Smooth muscle cell of the brain vasculature (primary cell): ENCODE measurements around the gene CLIC1.

Experiments
- DNase-seq: peaks from one replicate; pipeline ENCODE4 v3.0.0-alpha.2; 2012; ENCODE audit warnings: low read depth, low spot score

The CLIC1 gene

GRCh38 chr6:31768363-31769257 is 32.3 kb upstream of the CLIC1 start:
- DNase-seq: no peak

GRCh38 chr6:31767096-31767645 is 30.8 kb upstream of the CLIC1 start:
- DNase-seq: no peak

GRCh38 chr6:31765910-31766794 is 29.8 kb upstream of the CLIC1 start:
- DNase-seq: no peak

GRCh38 chr6:31765559-31765909 is 29.2 kb upstream of the CLIC1 start:
- DNase-seq: no peak

GRCh38 chr6:31764198-31764597 is 27.9 kb upstream of the CLIC1 start:
- no peak for DNase-seq

- no peak for DNase-seq
These were observed 27.2 kb upstream of the CLIC1 start for GRCh38 chr6:31763619-31763940.

GRCh38 chr6:31762878-31763618 is 26.7 kb upstream of the CLIC1 start:
- no peak for DNase-seq

- no peak for DNase-seq
These were observed 26.0 kb upstream of the CLIC1 start, which contains the start of gene SAPCD1 for GRCh38 chr6:31762356-31762755. TSS of gene SAPCD1 (plus strand) at chr6:31762656. CDS start at chr6:31763055, 399 bp downstream.

GRCh38 chr6:31761343-31761742 is 25.0 kb upstream of the CLIC1 start:
- no peak for DNase-seq

GRCh38 chr6:31760790-31761189 is 24.5 kb upstream of the CLIC1 start:
- DNase-seq: no peak

GRCh38 chr6:31758281-31758680 is 22.0 kb upstream of the CLIC1 start:
- DNase-seq: no peak

- no peak for DNase-seq
These were observed 16.5 kb upstream of the CLIC1 start for GRCh38 chr6:31752739-31753319.

GRCh38 chr6:31750411-31751022 is 14.2 kb upstream of the CLIC1 start:
- no peak for DNase-seq

- DNase-seq: no peak
These were observed 13.1 kb upstream of the CLIC1 start for GRCh38 chr6:31749301-31750036.

GRCh38 chr6:31744422-31744821 is 8.1 kb upstream of the CLIC1 start:
- no peak for DNase-seq

GRCh38 chr6:31742894-31743293 is 6.6 kb upstream of the CLIC1 start:
- DNase-seq: no peak

GRCh38 chr6:31741815-31742214 is 5.5 kb upstream of the CLIC1 start:
- DNase-seq: no peak

GRCh38 chr6:31740397-31741223 is 4.3 kb upstream of the CLIC1 start:
- no peak for DNase-seq
